Neuronal stem cell (in vitro differentiated cells): ENCODE data around the gene TM2D3.

Experiments used
- DNase-seq: peaks from one replicate; pipeline ENCODE4 v3.0.0-alpha.2; 2013; ENCODE audit warnings: low spot score
- H2AFZ ChIP-seq: one replicate; pipeline ENCODE4 v1.6.1; 2013; ENCODE audit warnings: mild to moderate bottlenecking, low read length, inconsistent platforms
- H2AK5ac ChIP-seq: 2 replicates; pipeline ENCODE4 v1.6.1; 2013; ENCODE audit warnings: low read depth, mild to moderate bottlenecking, inconsistent platforms, low read length, moderate library complexity, mixed read lengths
- H2BK120ac ChIP-seq: 2 replicates; pipeline ENCODE4 v1.6.1; 2013; ENCODE audit warnings: low read depth, mild to moderate bottlenecking, inconsistent platforms, low read length, moderate library complexity, mixed read lengths
- H2BK12ac ChIP-seq: one replicate; pipeline ENCODE4 v1.6.1; 2013; ENCODE audit warnings: low read length, inconsistent platforms
- H2BK15ac ChIP-seq: 2 replicates; pipeline ENCODE4 v1.6.1; 2013; ENCODE audit warnings: mild to moderate bottlenecking, low read length, inconsistent platforms, mixed read lengths
- H2BK5ac ChIP-seq: one replicate; pipeline ENCODE4 v1.6.1; 2013; ENCODE audit warnings: inconsistent platforms, mild to moderate bottlenecking, low read length, moderate library complexity
- H3K14ac ChIP-seq: one replicate; pipeline ENCODE4 v1.6.1; 2013; ENCODE audit warnings: low read length, inconsistent platforms
- H3K18ac ChIP-seq: 2 replicates; pipeline ENCODE4 v1.6.1; 2013; ENCODE audit warnings: low read length, inconsistent platforms
- H3K23ac ChIP-seq: 2 replicates; pipeline ENCODE4 v1.6.1; 2013; ENCODE audit warnings: low read depth, mild to moderate bottlenecking, mixed read lengths, low read length, inconsistent platforms; ENCODE audit not compliant: poor library complexity
- H3K27ac ChIP-seq: replicated peaks from 3 replicates; pipeline ENCODE4 v1.5.1; 2013; ENCODE audit warnings: low read length, inconsistent platforms
- H3K27me3 ChIP-seq, 3 experiments: 2 replicates each; pipeline ENCODE4 v1.6.1; 2013; ENCODE audit warnings: low read length in 3 of 3, mild to moderate bottlenecking in 2 of 3, inconsistent platforms in 1 of 3, low read depth in 1 of 3, mixed read lengths in 1 of 3, moderate library complexity in 1 of 3; ENCODE audit not compliant: control insufficient read depth in 3 of 3, insufficient read depth in 3 of 3
- H3K36me3 ChIP-seq, 2 donors: replicated peaks in 1 of 2; 2 replicates each; pipeline ENCODE4 v1.6.1; 2013; ENCODE audit warnings: low read length in 2 of 2; ENCODE audit not compliant: control insufficient read depth in 2 of 2, insufficient read depth in 2 of 2
- H3K4ac ChIP-seq: 2 replicates; pipeline ENCODE4 v1.6.1; 2013; ENCODE audit warnings: inconsistent platforms, mild to moderate bottlenecking, low read length, moderate library complexity
- H3K4me1 ChIP-seq, 2 donors: 1 replicate in 1 of 2; 2 replicates in 1 of 2; pipeline ENCODE4 v1.6.1; 2013; ENCODE audit warnings: low read length in 2 of 2, low read depth in 1 of 2; ENCODE audit not compliant: control insufficient read depth in 2 of 2, insufficient read depth in 1 of 2
- H3K4me2 ChIP-seq: one replicate; pipeline ENCODE4 v1.6.1; 2013; ENCODE audit warnings: mild to moderate bottlenecking, low read length, inconsistent platforms; ENCODE audit not compliant: insufficient read depth, poor library complexity, severe bottlenecking
- H3K4me3 ChIP-seq, 2 donors: 2 replicates each; pipeline ENCODE4 v1.5.1; 2013; ENCODE audit warnings: low read length in 2 of 2, mild to moderate bottlenecking in 2 of 2, inconsistent platforms in 1 of 2, moderate library complexity in 1 of 2
- H3K79me1 ChIP-seq: one replicate; pipeline ENCODE4 v1.6.1; 2013; ENCODE audit warnings: low read depth, mild to moderate bottlenecking, inconsistent platforms, low read length, moderate library complexity
- H3K9ac ChIP-seq: one replicate; pipeline ENCODE4 v1.6.1; 2013; ENCODE audit warnings: mild to moderate bottlenecking, low read depth, low read length, inconsistent platforms; ENCODE audit not compliant: poor library complexity
- H3K9me3 ChIP-seq, 2 donors: replicated peaks in 1 of 2; 2 replicates each; pipeline versions ENCODE3 to v1.6.1; 2013; ENCODE audit warnings: low read length in 2 of 2, mild to moderate bottlenecking in 2 of 2, inconsistent platforms in 1 of 2, low read depth in 1 of 2, mixed read lengths in 1 of 2, moderate library complexity in 1 of 2; ENCODE audit not compliant: control insufficient read depth in 2 of 2, insufficient read depth in 1 of 2
- H4K8ac ChIP-seq: one replicate; pipeline ENCODE4 v1.6.1; 2013; ENCODE audit warnings: low read depth, mild to moderate bottlenecking, inconsistent platforms, low read length, moderate library complexity
- H4K91ac ChIP-seq: one replicate; pipeline ENCODE4 v1.6.1; 2013; ENCODE audit warnings: low read length, low read depth, mild to moderate bottlenecking, inconsistent platforms; ENCODE audit not compliant: poor library complexity
- WGBS, 2 donors: extraction: QIAGEN DNeasy Blood & Tissue Kit; methylation state at CpG; one replicate each; pipeline ENCODE4 v1.1.7; 2013; ENCODE audit warnings: missing lambda C conversion rate in 2 of 2, mixed read lengths in 1 of 2; ENCODE audit not compliant: insufficient read length in 2 of 2, insufficient replicate concordance in 1 of 2; ENCODE audit errors: extremely low coverage in 2 of 2; 5-methylcytosine and 5-hydroxymethylcytosine counted together

TM2D3 gene

DNA sequence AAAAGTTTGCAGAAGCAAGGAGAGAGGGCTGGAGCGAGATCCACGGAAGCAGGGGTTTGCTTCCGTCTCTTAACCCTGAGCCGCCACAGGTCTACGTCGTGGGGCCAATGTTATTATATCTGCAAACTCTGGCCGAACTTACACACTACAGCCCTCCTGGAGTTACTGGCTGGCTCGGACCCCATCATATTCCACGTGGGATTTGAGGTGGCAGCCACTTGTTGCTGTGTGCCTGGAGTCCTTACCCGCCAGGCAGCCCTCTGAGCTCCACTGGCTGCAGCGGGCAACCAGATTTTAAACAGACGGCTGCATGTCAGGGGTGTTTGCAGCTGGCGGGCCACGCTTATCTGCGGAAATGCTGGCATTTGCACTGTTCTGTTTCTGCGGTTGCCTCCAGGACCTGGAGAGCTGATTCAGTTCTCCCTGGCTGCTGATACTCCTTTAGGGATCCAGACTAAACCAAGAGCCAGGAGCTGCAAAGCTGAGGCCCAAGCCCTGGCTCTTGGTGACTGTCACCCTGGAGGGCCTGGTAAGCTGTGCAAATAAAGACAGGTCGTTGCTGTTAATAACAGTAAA lies 34.7 kb downstream of the TM2D3 start:
- H4K91ac ChIP-seq, result no peak overlapping the region
- WGBS, 2 donors, result no CpG with 5 or more reads among the region's 17 CpGs
- H3K4me2 ChIP-seq, result no peak overlapping the region
- H3K4ac ChIP-seq, result no peak overlapping the region
- H2BK15ac ChIP-seq, result no peak overlapping the region
- H3K27ac ChIP-seq, result no peak overlapping the region
- H3K36me3 ChIP-seq, result no peaks in the 10 kb centered on the region
- no peaks in the 10 kb centered on the region for H3K27me3 ChIP-seq
- no peak overlapping the region for H2AK5ac ChIP-seq
- no peak overlapping the region for H3K9ac ChIP-seq
- no peak overlapping the region for H3K23ac ChIP-seq
- no peak overlapping the region for H4K8ac ChIP-seq
- peaks cover 17 to 30% of the 10 kb centered on the region in 2 donors for H3K4me1 ChIP-seq
- no peak for DNase-seq
- H3K79me1 ChIP-seq, result no peaks in the 10 kb centered on the region
- no peak overlapping the region for H3K4me3 ChIP-seq
- no peak overlapping the region for H2BK120ac ChIP-seq
- no peak overlapping the region for H3K14ac ChIP-seq
- H3K18ac ChIP-seq, result no peak overlapping the region
- peaks cover 0 to under 1% of the 10 kb centered on the region in 2 donors for H3K9me3 ChIP-seq
- no peak overlapping the region for H2BK12ac ChIP-seq
- H2AFZ ChIP-seq, result no peak overlapping the region
- no peak overlapping the region for H2BK5ac ChIP-seq

DNA sequence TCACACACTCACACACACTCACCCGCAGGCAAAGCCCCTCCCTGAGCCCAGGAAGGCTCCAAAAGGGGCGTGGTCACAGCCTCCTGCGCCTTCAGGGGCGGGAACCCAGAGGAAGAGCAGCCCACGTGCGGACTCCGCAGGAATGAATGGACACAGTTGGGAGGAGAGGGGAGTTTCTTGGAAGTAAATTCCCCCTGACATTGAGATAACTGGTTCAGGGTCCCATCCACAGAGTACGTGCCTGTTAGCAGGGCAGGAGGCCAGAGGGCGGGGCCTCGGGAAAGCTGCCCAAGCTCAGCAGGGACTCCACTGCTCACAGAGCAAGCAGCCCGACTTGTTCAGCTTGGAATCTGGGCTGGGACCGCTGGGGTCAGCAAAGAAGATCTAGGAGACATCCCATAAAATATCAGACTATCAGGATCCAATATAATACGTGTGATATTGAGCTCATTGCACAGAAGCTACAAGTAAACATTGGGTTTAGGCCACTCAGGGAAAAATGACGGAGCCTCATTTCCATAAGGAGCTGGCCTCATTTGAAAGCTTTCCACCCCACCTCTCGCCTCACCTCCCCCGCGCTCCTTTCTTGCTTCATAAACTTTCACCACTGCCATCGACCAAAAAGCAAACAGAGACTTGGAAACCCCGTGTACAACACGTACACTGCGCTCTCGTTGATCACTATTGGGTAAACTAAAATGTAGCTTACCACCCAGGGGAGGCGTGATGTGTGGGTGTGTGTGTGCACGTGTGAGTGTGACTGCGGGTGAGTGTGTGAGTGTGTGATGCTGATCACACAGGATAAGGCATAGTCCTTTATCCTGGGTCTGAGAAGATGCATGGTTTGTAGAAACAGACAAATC lies 36.0 kb downstream of the TM2D3 start:
- Histone ChIP-seq H3K23ac (no peak overlapping the region), H3K36me3 (no peaks in the 10 kb centered on the region), H3K4ac (no peak overlapping the region), H3K4me1 (peaks cover 17 to 30% of the 10 kb centered on the region in 2 donors), H3K18ac (peak overlapping the region; percentile 90), H3K14ac (peak overlapping the region; percentile 25), H2AFZ (peak overlapping the region; percentile 73), H2BK12ac (peak overlapping the region; percentile 33), H3K9me3 (no peaks in the 10 kb centered on the region), H3K9ac (no peak overlapping the region), H3K27ac (no peak overlapping the region), H3K79me1 (no peaks in the 10 kb centered on the region), H3K4me3 (no peak overlapping the region), H4K8ac (peak overlapping the region; percentile 29), H3K27me3 (no peaks in the 10 kb centered on the region), H4K91ac (no peak overlapping the region), H2BK15ac (no peak overlapping the region), H2AK5ac (no peak overlapping the region), H3K4me2 (peak overlapping the region; percentile 52), H2BK120ac (peak overlapping the region; percentile 44), H2BK5ac (no peak overlapping the region)
- DNase-seq, result peak; percentile 67
- WGBS, 2 donors, result no CpG with 5 or more reads among the region's 25 CpGs

DNA sequence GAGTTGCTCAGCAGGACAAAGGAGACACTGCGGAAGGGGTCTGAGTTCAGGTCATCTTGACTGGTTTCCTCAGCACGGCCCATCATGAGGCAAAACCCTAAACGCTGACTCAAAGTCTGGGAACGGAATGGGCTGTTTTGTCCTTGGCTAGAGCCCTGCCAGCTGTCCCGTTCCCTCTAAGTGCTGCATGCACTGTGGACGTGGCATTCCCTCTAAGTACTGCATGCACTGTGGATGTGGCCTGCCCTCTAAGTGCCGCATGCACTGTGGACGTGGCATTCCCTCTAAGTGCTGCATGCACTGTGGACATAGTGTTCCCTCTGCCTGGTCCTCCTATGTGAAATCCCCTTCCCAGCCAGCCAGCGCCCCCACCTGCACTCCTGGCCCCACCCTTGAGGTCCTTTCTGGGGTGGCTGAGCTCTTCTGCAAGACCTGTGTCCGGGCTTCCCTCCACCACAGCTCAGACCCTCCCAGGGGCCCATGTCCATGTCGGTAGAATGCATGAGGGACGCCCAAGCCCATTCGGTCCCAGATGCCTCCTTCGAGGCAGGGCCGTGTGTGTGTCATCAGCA lies 36.7 kb downstream of the TM2D3 start:
- peak overlapping the region; percentile 52 for H3K4me2 ChIP-seq
- DNase-seq, result no peak
- peaks cover 17 to 30% of the 10 kb centered on the region in 2 donors for H3K4me1 ChIP-seq
- H3K14ac ChIP-seq, result peak overlapping the region; percentile 25
- H3K4me3 ChIP-seq, result no peak overlapping the region
- H3K23ac ChIP-seq, result peak overlapping the region; percentile 59
- H3K27me3 ChIP-seq, result no peaks in the 10 kb centered on the region
- H3K9ac ChIP-seq, result peak overlapping the region; percentile 80
- no CpG with 5 or more reads among the region's 15 CpGs for whole genome bisulfite sequencing, 2 donors
- no peaks in the 10 kb centered on the region for H3K9me3 ChIP-seq
- H3K36me3 ChIP-seq, result no peaks in the 10 kb centered on the region
- peak overlapping the region; percentile 29 for H4K8ac ChIP-seq
- no peaks in the 10 kb centered on the region for H3K79me1 ChIP-seq
- H2BK120ac ChIP-seq, result peak overlapping the region; percentile 44
- H4K91ac ChIP-seq, result no peak overlapping the region
- no peak overlapping the region for H3K27ac ChIP-seq
- H3K18ac ChIP-seq, result peak overlapping the region; percentile 90
- peak overlapping the region; percentile 99 for H2BK15ac ChIP-seq
- H2AK5ac ChIP-seq, result peak overlapping the region; percentile 88
- peak overlapping the region; percentile 46 for H2BK12ac ChIP-seq
- no peak overlapping the region for H3K4ac ChIP-seq
- H2BK5ac ChIP-seq, result no peak overlapping the region
- H2AFZ ChIP-seq, result peak overlapping the region; percentile 73

DNA sequence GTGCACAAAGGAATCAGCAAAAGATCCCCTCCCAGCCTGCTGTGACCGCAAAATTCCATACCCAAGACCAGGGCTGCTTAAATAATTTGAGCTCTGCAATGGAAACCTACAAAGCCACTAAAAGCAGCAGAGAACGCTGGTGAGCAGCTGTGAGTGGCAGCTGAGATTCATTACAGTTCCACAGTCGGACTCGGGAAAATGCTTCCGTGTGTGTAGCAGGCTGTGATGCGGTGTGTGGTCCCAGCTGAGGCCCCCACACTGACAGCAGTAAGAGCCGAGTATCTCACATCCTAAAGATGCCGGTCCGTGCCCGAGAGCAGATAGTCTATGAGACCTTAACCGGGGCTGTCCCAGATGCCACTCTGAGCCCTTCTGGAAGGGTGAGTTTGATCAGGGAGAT lies 37.4 kb downstream of the TM2D3 start:
- Histone ChIP-seq H3K27ac (no peak overlapping the region), H2BK15ac (no peak overlapping the region), H3K27me3 (no peaks in the 10 kb centered on the region)

More for the DNA sequence above, 37.4 kb downstream of the TM2D3 start:
- Histone ChIP-seq H2BK120ac (no peak overlapping the region), H3K4me2 (no peak overlapping the region), H3K18ac (no peak overlapping the region), H3K79me1 (no peaks in the 10 kb centered on the region), H3K4me3 (no peak overlapping the region), H2AFZ (no peak overlapping the region), H2BK12ac (no peak overlapping the region), H2BK5ac (no peak overlapping the region), H4K8ac (no peak overlapping the region), H3K9me3 (no peaks in the 10 kb centered on the region), H3K9ac (no peak overlapping the region), H3K4ac (no peak overlapping the region), H3K36me3 (no peaks in the 10 kb centered on the region), H3K14ac (no peak overlapping the region), H3K4me1 (peaks cover 17 to 30% of the 10 kb centered on the region in 2 donors), H4K91ac (no peak overlapping the region), H2AK5ac (peak overlapping the region; percentile 88), H3K23ac (no peak overlapping the region)
- WGBS, 2 donors, result no CpG with 5 or more reads among the region's 11 CpGs
- no peak for DNase-seq
